ENCODE measurements around the gene ELL2.

GRCh38 chr5:95838001-95838520 lies 123.6 kb downstream of the ELL2 start:
- TF ChIP-seq CTCF (IDR thresholded peaks at IDR 0.05) (no peak), EP300 (IDR thresholded peaks at IDR 0.05) (no peak)

Measured in sigmoid colon (tissue), 4 donors.